Measurements from ENCODE around the gene MRO. TPM values are rescaled to one million over a fixed set of nuclear protein-coding genes. Genes with fewer than 3 reads are reported as not detected.

MRO gene
- total RNA-seq, 1 donor from 2014 or later: 0.44 TPM

DNA sequence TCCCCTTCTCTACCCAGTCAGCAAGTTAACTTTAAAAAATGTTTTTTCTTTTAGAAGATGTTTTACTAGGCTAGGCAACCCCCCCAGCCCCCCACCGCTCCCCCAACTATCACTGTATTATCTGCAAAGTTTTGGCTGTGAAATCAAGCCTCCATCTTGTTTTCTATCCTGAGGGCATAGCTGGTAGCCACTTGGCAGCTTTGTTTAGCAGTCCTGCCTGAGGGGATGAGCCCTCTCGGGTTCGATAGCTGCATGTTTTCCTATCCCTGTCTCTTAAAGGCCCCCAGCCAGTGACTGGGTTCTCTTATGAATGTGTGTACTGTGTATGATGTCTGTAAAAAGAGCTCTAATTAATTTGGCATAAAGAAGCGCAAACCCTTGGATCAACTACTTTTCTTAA is 43.4 kb downstream of the MRO start:
- DNase-seq: no peak
- Histone ChIP-seq H3K27ac (no peak overlapping the region), H3K4me3 (no peak overlapping the region), H3K4me1 (no peaks in the 10 kb centered on the region), H3K36me3 (no peaks in the 10 kb centered on the region), H3K27me3 (ENCODE audit: low read depth) (no peaks in the 10 kb centered on the region), H3K9me3 (no peaks in the 10 kb centered on the region)
- intact Hi-C loops (cut with DNase I): no loop called here
- no peak for TF ChIP-seq CTCF (IDR thresholded peaks at IDR 0.05)
- no peak for ATAC-seq

GRCh38 chr18:50775726-50776125 is 44.1 kb downstream of the MRO start:
- Histone ChIP-seq H3K4me3 (no peak overlapping the region), H3K36me3 (no peaks in the 10 kb centered on the region), H3K27me3 (ENCODE audit: low read depth) (no peaks in the 10 kb centered on the region), H3K9me3 (no peaks in the 10 kb centered on the region), H3K4me1 (no peaks in the 10 kb centered on the region), H3K27ac (no peak overlapping the region)
- no peak for DNase-seq
- TF ChIP-seq CTCF (IDR thresholded peaks at IDR 0.05): no peak
- intact Hi-C loops (cut with DNase I): no loop called here
- ATAC-seq: no peak

GRCh38 chr18:50775207-50775606 is 44.6 kb downstream of the MRO start:
- no peak for TF ChIP-seq CTCF (IDR thresholded peaks at IDR 0.05)
- H3K4me3 ChIP-seq: no peak overlapping the region
- no peaks in the 10 kb centered on the region for H3K4me1 ChIP-seq
- H3K36me3 ChIP-seq: no peaks in the 10 kb centered on the region
- intact Hi-C loops (cut with DNase I): no loop called here
- DNase-seq (no peak), ATAC-seq (no peak)
- no peaks in the 10 kb centered on the region for H3K27me3 ChIP-seq (ENCODE audit: low read depth)
- no peak overlapping the region for H3K27ac ChIP-seq
- H3K9me3 ChIP-seq: no peaks in the 10 kb centered on the region

DNA sequence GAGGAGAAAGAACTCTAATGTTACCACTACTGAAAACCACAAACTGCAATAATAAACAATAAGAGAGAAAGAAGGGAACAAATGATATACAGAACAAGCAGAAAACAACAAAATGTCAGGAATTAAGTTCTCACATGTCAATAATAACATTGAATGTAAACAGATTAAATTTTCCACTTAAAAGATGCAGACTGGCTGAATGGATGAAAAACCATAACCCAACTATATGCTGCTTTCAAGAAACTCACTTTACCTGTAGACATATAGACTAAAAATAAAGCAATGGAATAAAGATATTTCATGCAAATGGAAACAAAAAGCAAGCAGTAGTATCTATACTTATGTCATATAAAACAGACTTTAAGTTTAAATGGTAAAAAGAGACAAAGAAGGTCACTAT is 50.4 kb downstream of the MRO start:
- Histone ChIP-seq H3K27me3 (ENCODE audit: low read depth) (no peaks in the 10 kb centered on the region), H3K36me3 (no peaks in the 10 kb centered on the region), H3K27ac (no peak overlapping the region), H3K9me3 (peaks cover 14% of the 10 kb centered on the region), H3K4me1 (no peaks in the 10 kb centered on the region), H3K4me3 (no peak overlapping the region)
- no peak for TF ChIP-seq CTCF (IDR thresholded peaks at IDR 0.05)
- no peak for ATAC-seq
- no peak for DNase-seq
- intact Hi-C loops (cut with DNase I): no loop called here

DNA sequence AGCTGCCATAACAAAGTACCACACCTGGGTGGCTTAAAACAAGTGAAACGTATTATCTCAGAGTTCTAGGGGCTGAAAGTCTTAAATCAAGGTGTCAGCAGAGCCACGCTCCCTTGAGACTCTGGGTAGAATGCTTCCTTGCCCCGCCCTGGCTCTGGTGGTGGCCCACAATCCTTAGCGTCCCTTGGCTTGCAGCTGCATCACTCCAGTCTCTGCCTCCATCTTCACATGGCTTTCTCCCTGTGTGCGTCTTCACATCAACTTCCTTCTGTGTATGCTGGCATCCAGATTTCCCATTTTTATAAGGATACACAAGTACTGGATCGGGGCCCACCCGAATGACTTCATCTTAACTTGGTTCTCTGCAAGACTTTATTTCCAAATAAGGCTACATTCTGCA is 62.5 kb downstream of the MRO start:
- Histone ChIP-seq H3K27me3 (ENCODE audit: low read depth) (no peaks in the 10 kb centered on the region), H3K27ac (no peak overlapping the region), H3K4me3 (no peak overlapping the region), H3K36me3 (no peaks in the 10 kb centered on the region), H3K4me1 (no peaks in the 10 kb centered on the region), H3K9me3 (no peaks in the 10 kb centered on the region)
- ATAC-seq: no peak
- TF ChIP-seq CTCF (IDR thresholded peaks at IDR 0.05): no peak
- intact Hi-C loops (cut with DNase I): no loop called here
- DNase-seq: no peak

DNA sequence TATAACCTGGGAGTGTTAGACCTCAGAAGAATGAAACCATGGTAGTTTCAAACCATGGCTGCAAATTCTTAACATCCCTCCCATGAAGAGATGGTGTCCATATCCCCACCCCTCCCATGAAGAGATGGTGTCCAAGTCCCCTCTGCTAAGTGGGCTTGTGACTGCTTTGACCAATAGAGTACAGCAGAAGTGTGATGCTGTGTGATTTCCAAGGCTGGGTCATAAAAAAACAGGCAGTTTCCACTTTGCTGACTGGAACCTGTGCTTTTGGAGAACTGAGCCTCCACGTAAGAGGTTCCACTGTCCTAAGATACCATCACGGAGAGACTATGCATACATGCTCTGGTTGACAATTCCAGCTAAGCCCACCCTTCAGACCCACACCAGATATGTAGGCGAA is 65.5 kb downstream of the MRO start:
- Histone ChIP-seq H3K27ac (no peak overlapping the region), H3K27me3 (ENCODE audit: low read depth) (no peaks in the 10 kb centered on the region), H3K4me1 (no peaks in the 10 kb centered on the region), H3K4me3 (no peak overlapping the region), H3K36me3 (no peaks in the 10 kb centered on the region), H3K9me3 (no peaks in the 10 kb centered on the region)
- no peak for TF ChIP-seq CTCF (IDR thresholded peaks at IDR 0.05)
- DNase-seq: no peak
- no peak for ATAC-seq
- intact Hi-C loops (cut with DNase I): no loop called here

Measured in lower lobe of right lung (tissue), 2 donors.